ENCODE measurements around the gene PLXDC2. TPM values are rescaled to one million over a fixed set of nuclear protein-coding genes. Genes with fewer than 3 reads are reported as not detected.

Gene PLXDC2
- total and polyA plus RNA-seq, 2 experiments from 2014 or later = 13.5 to 19.4 TPM

DNA sequence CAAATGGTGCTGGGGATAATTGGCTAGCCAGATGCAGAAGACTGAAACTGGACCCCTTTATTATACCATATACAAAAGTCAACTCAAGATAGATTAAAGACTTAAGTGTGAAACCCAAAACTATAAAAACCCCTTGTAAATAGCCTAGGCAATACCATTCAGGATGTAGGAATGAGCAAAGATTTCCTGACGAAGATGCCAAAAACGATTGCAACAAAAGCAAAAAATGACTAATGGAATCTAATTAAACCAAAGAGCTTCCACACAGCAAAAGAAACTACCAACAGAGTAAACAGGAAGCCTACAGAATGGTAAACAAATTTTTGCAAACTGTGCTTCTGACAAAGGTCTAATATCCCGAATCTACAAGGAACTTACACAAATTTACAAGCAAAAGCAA is 30.9 kb upstream of the PLXDC2 start:
- Mint-ChIP-seq H3K27me3 (ENCODE audit: insufficient read depth, low read depth, poor library complexity) (peaks cover 2% of the 10 kb centered on the region), H3K36me3 (ENCODE audit: low read depth) (no peaks in the 10 kb centered on the region), H3K27ac (no peak overlapping the region), H3K4me3 (no peak overlapping the region), H3K9me3 (0 out of 3 replicates have a peak, but pooled peaks cover 3% of the 10 kb centered on the region), H3K4me1 (peaks cover 26% of the 10 kb centered on the region)
- H3K4me2 ChIP-seq = no peak overlapping the region
- H2AFZ ChIP-seq = no peak overlapping the region
- ATAC-seq (no peak), DNase-seq (ENCODE audit: low spot score) (no peak)
- H3K27me3 ChIP-seq (ENCODE audit: insufficient read depth) = no peaks in the 10 kb centered on the region
- no peaks in the 10 kb centered on the region for H3K79me2 ChIP-seq (replicated peaks; ENCODE audit: insufficient read depth)
- H3K4me1 ChIP-seq (ENCODE audit: insufficient read depth) = peaks cover 6% of the 10 kb centered on the region
- no peaks in the 10 kb centered on the region for H3K36me3 ChIP-seq (ENCODE audit: insufficient read depth)
- no peak overlapping the region for H3K27ac ChIP-seq (ENCODE audit: low read depth)
- TF ChIP-seq REST (IDR thresholded peaks at IDR 0.05; ENCODE audit: unreplicated experiment) (no peak), CREB1 (CRISPR knock-in tag; IDR thresholded peaks at IDR 0.05; ENCODE audit: low read depth) (no peak), EZH2phosphoT487 (IDR thresholded peaks at IDR 0.05; ENCODE audit: unreplicated experiment) (no peak), POLR2AphosphoS5 (IDR thresholded peaks at IDR 0.05; ENCODE audit: low read depth) (no peak), EZH2 (IDR thresholded peaks at IDR 0.05; ENCODE audit: low read depth, unreplicated experiment) (no peak), ZNF114 (CRISPR knock-in tag; IDR thresholded peaks at IDR 0.05) (no peak), NANOG (IDR thresholded peaks at IDR 0.05; ENCODE audit: borderline replicate concordance) (no peak), ZNF331 (CRISPR knock-in tag; IDR thresholded peaks at IDR 0.05; ENCODE audit: low read depth) (no peak), JUNB (IDR thresholded peaks at IDR 0.05; ENCODE audit: unreplicated experiment) (no peak), ETS1 (IDR thresholded peaks at IDR 0.05) (no peak), STAT1 (IDR thresholded peaks at IDR 0.05; ENCODE audit: unreplicated experiment) (no peak)
- TF ChIP-seq, protein P1, sequence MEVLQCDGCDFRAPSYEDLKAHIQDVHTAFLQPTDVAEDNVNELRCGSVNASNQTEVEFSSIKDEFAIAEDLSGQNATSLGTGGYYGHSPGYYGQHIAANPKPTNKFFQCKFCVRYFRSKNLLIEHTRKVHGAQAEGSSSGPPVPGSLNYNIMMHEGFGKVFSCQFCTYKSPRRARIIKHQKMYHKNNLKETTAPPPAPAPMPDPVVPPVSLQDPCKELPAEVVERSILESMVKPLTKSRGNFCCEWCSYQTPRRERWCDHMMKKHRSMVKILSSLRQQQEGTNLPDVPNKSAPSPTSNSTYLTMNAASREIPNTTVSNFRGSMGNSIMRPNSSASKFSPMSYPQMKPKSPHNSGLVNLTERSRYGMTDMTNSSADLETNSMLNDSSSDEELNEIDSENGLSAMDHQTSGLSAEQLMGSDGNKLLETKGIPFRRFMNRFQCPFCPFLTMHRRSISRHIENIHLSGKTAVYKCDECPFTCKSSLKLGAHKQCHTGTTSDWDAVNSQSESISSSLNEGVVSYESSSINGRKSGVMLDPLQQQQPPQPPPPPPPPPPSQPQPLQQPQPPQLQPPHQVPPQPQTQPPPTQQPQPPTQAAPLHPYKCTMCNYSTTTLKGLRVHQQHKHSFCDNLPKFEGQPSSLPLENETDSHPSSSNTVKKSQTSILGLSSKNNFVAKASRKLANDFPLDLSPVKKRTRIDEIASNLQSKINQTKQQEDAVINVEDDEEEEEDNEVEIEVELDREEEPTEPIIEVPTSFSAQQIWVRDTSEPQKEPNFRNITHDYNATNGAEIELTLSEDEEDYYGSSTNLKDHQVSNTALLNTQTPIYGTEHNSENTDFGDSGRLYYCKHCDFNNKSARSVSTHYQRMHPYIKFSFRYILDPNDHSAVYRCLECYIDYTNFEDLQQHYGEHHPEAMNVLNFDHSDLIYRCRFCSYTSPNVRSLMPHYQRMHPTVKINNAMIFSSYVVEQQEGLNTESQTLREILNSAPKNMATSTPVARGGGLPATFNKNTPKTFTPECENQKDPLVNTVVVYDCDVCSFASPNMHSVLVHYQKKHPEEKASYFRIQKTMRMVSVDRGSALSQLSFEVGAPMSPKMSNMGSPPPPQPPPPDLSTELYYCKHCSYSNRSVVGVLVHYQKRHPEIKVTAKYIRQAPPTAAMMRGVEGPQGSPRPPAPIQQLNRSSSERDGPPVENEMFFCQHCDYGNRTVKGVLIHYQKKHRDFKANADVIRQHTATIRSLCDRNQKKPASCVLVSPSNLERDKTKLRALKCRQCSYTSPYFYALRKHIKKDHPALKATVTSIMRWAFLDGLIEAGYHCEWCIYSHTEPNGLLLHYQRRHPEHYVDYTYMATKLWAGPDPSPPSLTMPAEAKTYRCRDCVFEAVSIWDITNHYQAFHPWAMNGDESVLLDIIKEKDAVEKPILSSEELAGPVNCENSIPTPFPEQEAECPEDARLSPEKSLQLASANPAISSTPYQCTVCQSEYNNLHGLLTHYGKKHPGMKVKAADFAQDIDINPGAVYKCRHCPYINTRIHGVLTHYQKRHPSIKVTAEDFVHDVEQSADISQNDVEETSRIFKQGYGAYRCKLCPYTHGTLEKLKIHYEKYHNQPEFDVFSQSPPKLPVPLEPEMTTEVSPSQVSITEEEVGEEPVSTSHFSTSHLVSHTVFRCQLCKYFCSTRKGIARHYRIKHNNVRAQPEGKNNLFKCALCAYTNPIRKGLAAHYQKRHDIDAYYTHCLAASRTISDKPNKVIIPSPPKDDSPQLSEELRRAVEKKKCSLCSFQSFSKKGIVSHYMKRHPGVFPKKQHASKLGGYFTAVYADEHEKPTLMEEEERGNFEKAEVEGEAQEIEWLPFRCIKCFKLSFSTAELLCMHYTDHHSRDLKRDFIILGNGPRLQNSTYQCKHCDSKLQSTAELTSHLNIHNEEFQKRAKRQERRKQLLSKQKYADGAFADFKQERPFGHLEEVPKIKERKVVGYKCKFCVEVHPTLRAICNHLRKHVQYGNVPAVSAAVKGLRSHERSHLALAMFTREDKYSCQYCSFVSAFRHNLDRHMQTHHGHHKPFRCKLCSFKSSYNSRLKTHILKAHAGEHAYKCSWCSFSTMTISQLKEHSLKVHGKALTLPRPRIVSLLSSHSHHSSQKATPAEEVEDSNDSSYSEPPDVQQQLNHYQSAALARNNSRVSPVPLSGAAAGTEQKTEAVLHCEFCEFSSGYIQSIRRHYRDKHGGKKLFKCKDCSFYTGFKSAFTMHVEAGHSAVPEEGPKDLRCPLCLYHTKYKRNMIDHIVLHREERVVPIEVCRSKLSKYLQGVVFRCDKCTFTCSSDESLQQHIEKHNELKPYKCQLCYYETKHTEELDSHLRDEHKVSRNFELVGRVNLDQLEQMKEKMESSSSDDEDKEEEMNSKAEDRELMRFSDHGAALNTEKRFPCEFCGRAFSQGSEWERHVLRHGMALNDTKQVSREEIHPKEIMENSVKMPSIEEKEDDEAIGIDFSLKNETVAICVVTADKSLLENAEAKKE (CRISPR knock-in tag; IDR thresholded peaks at IDR 0.05) = no peak
- TF ChIP-seq, protein P2, sequence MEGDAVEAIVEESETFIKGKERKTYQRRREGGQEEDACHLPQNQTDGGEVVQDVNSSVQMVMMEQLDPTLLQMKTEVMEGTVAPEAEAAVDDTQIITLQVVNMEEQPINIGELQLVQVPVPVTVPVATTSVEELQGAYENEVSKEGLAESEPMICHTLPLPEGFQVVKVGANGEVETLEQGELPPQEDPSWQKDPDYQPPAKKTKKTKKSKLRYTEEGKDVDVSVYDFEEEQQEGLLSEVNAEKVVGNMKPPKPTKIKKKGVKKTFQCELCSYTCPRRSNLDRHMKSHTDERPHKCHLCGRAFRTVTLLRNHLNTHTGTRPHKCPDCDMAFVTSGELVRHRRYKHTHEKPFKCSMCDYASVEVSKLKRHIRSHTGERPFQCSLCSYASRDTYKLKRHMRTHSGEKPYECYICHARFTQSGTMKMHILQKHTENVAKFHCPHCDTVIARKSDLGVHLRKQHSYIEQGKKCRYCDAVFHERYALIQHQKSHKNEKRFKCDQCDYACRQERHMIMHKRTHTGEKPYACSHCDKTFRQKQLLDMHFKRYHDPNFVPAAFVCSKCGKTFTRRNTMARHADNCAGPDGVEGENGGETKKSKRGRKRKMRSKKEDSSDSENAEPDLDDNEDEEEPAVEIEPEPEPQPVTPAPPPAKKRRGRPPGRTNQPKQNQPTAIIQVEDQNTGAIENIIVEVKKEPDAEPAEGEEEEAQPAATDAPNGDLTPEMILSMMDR (conservative IDR thresholded peaks at IDR 0.05; ENCODE audit: low read depth in 2 of 2) = no peak
- no peaks in the 10 kb centered on the region for H4K20me1 ChIP-seq (replicated peaks; ENCODE audit: insufficient read depth)
- H3F3A ChIP-seq (replicated peaks; ENCODE audit: low read depth) = no peaks in the 10 kb centered on the region
- no peak overlapping the region for H3K4me3 ChIP-seq
- H3K9me2 ChIP-seq (ENCODE audit: insufficient read depth) = no peaks in the 10 kb centered on the region
